VCaP (cell line): ENCODE results near the gene SZRD1.

Experiments used
- H3K27ac ChIP-seq: fragments of 450-650 bp; 2 replicates; pipeline ENCODE4 v1.5.1; 2017
- TF ChIP-seq, protein P1 (sequence below): fragments of 450-650 bp; conservative IDR thresholded peaks from 2 replicates; pipeline ENCODE4 v1.5.1; 2017; ENCODE audit warnings: mild to moderate bottlenecking, moderate library complexity

Gene SZRD1

DNA sequence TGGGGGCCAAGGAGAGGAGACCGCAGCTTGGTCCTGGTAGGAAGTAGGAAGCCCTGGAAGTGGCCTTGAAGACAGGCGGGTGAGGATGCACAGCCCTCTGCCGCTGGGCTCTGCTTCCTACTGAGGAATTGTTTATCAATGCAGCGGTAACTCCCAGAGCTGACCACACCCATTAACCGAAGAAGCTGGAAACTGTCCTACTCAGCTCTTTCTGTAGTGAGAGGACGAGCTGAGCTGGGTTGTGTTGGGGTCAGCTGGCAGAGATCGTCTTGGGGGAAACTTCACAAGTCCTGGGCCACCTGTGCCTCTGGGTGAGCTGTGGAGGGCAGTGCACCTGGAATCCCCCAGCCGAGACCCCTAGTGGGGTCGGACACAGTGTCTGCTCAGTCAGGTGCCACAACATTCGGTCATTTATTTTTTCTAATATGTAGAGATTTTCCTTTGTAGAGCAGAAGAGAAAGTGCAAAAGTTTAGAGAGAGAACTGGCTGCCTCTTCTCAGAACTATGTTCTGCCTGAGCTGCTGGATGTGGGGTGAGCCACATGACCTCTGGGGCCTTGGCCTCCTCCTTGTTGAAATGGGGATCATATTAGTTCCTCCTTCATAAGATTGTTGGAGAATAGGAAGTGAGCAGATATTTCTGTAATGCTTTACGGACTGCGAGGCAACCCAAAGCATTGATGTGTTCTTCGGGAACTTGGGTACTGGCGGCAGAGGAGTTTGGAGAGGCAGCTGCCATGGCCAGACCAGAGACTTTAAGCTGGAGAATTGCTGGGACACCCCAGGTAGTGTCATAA, 77.1 kb downstream of the SZRD1 start:
- TF ChIP-seq, protein P1, sequence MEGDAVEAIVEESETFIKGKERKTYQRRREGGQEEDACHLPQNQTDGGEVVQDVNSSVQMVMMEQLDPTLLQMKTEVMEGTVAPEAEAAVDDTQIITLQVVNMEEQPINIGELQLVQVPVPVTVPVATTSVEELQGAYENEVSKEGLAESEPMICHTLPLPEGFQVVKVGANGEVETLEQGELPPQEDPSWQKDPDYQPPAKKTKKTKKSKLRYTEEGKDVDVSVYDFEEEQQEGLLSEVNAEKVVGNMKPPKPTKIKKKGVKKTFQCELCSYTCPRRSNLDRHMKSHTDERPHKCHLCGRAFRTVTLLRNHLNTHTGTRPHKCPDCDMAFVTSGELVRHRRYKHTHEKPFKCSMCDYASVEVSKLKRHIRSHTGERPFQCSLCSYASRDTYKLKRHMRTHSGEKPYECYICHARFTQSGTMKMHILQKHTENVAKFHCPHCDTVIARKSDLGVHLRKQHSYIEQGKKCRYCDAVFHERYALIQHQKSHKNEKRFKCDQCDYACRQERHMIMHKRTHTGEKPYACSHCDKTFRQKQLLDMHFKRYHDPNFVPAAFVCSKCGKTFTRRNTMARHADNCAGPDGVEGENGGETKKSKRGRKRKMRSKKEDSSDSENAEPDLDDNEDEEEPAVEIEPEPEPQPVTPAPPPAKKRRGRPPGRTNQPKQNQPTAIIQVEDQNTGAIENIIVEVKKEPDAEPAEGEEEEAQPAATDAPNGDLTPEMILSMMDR: no peak
- no peak overlapping the region for H3K27ac ChIP-seq

DNA sequence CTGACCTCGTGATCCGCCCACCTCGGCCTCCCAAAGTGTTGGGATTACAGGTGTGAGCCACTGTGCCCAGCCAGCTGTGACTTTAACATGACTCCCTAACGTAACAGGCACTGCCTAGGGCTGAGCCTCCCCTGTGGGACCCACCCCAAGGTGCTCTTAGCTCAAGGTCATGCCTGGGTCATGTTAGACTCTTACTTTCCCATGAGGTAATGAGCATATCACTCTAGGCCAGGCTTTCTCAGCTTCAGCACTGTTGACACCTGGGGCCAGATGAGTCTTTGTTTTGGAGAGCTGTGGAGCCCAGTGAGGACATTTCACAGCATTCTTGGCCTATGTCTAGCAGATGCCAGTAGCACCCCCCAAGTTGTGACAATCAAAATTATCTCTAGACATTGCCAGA, 78.0 kb downstream of the SZRD1 start:
- TF ChIP-seq, protein P1: no peak
- no peak overlapping the region for H3K27ac ChIP-seq

DNA sequence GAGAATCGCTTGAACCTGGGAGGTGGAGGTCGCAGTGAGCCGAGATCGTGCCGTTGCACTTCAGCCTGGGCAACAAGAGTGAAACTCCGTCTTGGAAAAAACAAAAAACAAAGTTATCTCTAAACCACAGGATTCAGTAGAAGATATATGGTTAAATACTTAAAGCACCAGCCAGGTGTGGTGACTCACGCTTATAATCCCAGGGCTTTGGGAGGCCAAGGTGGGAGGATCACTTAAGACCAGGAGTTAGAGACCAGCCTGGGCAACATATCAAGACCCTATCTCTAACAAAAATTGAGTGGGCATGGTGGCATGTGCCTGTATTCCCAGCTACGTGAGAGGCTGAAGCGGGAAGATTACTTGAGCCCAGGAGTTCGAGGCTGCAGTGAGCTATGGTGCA, 79.1 kb downstream of the SZRD1 start:
- no peak overlapping the region for H3K27ac ChIP-seq
- TF ChIP-seq, protein P1: no peak

DNA sequence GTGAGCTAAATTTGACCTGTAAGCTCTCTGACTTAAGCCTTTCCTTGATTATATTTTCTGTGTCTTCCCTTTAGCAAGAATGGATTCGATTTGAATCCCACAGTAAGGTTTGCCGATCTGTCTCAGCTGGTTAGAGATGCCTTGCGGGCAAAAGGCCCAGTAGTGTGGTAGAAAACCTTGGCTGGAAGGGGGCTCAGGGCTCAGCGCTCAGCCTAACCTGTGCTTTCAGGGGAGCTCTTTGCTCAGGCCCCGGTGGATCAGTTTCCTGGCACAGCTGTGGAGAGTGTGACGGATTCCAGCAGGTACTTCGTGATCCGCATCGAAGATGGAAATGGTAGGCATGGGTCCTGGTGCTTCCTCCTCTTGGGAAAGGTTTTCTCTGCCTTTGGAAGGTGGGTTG, 80.6 kb downstream of the SZRD1 start:
- TF ChIP-seq, protein P1: no peak
- no peak overlapping the region for H3K27ac ChIP-seq
